PFSK-1 (cell line): ENCODE data around the gene GRM1.

Experiments
- FOXP2 ChIP-seq: optimal IDR thresholded peaks from 2 replicates; pipeline ENCODE3; 2011; ENCODE audit warnings: borderline replicate concordance, control low read depth, inconsistent platforms; ENCODE audit not compliant: insufficient read depth; ENCODE audit errors: extremely low read length, extremely low read depth
- POLR2AphosphoS5 ChIP-seq: IDR thresholded peaks from 2 replicates; pipeline ENCODE4 v1.6.1; 2012; ENCODE audit warnings: low read depth, mild to moderate bottlenecking, control low read depth, low read length, moderate library complexity
- SIN3A ChIP-seq: IDR thresholded peaks from 2 replicates; pipeline ENCODE4 v1.6.1; 2012; ENCODE audit warnings: mild to moderate bottlenecking, low read length, moderate library complexity, borderline replicate concordance; ENCODE audit not compliant: insufficient read depth
- TAF1 ChIP-seq: IDR thresholded peaks from 2 replicates; pipeline ENCODE4 v1.6.1; 2012; ENCODE audit warnings: low read length, control low read depth, borderline replicate concordance; ENCODE audit not compliant: insufficient read depth
- TF ChIP-seq, protein P1 (sequence below), 2 experiments: IDR thresholded peaks; 2 replicates each; pipeline versions ENCODE4 v1.6.1 to v1.8.0; 2011 to 2012; ENCODE audit warnings: low read depth in 2 of 2, low read length in 2 of 2, control low read depth in 1 of 2, inconsistent platforms in 1 of 2, mild to moderate bottlenecking in 1 of 2, moderate library complexity in 1 of 2; ENCODE audit not compliant: insufficient read depth in 1 of 2

The GRM1 gene

DNA sequence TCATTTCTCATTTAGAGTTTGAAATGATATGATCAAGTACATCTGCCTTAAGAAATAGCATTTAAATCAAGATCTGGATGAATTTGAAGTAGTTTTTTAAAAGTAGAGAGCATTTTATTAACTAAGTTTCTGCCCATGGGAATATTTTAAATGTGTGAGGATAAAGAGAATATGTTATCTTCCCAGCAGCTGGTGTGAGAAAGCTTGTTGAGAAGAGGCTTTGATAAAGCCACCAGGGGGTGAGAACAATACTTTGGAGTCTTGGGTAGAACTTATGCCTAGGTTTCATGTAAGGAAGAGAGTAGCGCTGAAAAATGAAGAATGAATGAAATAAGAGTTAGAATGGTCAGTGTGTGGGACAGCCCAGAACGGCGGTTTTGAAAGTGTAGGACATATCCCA, 190.2 kb downstream of the GRM1 start:
- TF ChIP-seq TAF1: no peak

DNA sequence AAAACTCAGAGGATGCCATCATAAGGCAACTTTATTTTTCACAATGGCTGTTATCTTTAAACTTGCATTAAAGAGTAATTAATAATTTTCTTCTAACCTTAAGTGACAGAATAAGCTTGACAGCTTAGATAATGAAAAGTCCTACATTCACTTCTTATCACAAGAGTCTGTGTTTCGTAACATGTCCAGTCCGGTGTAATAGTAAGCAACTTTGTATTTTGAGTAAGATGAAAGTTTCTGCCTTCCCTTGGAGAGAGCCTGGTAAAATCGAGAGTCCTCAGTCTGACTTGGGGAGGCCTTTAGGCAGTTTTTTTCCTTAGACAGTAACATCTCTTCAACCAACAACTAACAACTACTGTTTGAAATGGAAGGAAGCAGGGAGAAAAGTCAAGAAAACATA, 195.6 kb downstream of the GRM1 start:
- TF ChIP-seq, protein P1, sequence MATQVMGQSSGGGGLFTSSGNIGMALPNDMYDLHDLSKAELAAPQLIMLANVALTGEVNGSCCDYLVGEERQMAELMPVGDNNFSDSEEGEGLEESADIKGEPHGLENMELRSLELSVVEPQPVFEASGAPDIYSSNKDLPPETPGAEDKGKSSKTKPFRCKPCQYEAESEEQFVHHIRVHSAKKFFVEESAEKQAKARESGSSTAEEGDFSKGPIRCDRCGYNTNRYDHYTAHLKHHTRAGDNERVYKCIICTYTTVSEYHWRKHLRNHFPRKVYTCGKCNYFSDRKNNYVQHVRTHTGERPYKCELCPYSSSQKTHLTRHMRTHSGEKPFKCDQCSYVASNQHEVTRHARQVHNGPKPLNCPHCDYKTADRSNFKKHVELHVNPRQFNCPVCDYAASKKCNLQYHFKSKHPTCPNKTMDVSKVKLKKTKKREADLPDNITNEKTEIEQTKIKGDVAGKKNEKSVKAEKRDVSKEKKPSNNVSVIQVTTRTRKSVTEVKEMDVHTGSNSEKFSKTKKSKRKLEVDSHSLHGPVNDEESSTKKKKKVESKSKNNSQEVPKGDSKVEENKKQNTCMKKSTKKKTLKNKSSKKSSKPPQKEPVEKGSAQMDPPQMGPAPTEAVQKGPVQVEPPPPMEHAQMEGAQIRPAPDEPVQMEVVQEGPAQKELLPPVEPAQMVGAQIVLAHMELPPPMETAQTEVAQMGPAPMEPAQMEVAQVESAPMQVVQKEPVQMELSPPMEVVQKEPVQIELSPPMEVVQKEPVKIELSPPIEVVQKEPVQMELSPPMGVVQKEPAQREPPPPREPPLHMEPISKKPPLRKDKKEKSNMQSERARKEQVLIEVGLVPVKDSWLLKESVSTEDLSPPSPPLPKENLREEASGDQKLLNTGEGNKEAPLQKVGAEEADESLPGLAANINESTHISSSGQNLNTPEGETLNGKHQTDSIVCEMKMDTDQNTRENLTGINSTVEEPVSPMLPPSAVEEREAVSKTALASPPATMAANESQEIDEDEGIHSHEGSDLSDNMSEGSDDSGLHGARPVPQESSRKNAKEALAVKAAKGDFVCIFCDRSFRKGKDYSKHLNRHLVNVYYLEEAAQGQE (IDR thresholded peaks at IDR 0.05; ENCODE audit: insufficient read depth in 1 of 2, low read depth in 2 of 2, low read length in 2 of 2): no peak
- TF ChIP-seq TAF1 (no peak), FOXP2 (no peak), POLR2AphosphoS5 (no peak)

DNA sequence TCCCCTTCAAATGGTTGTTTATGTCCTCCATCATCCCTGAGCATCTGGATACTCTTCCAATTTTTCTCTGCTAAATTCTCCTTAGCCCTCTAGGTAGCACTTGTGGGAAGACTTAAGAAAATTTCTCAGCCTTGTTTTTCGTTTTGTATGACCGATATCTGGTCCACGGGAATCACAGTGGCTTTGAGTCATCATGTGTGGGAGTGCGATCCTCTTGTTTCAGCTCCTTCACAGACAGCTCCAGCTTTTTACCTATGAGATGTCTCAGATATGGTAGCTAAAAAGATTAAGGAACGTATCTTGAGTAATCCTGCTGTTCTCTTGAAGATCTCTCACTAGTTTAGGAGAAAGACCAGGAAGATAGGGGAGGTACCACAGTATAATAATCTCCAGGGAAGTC, 196.1 kb downstream of the GRM1 start:
- TF ChIP-seq POLR2AphosphoS5 (no peak), FOXP2 (no peak), TAF1 (no peak), SIN3A (no peak)
- TF ChIP-seq, protein P1 (IDR thresholded peaks at IDR 0.05; ENCODE audit: insufficient read depth in 1 of 2, low read depth in 2 of 2, low read length in 2 of 2): no peak

DNA sequence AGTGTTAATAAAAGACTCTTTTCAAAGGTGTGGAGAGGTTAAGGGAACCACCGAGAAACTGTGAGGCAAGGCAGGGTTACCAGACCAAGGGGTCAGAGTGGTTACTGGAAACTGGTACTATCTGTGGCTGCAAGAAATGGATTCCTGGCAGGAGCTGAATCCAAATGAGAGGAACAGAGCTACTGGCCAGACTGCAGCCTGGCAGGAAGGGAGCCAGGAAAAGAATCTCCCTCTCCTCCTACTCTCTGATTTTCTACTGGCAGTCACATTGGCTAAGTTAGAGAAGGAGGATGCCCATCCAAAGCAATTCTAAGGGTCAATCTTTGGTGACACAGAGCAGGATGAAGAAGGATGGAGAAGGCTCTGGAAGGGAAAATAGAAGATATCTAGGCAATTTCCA, 211.5 kb downstream of the GRM1 start:
- no peak for TF ChIP-seq POLR2AphosphoS5
- no peak for TF ChIP-seq TAF1
- TF ChIP-seq, protein P1 (IDR thresholded peaks at IDR 0.05; ENCODE audit: insufficient read depth in 1 of 2, low read depth in 2 of 2, low read length in 2 of 2): no peak
- TF ChIP-seq FOXP2: no peak
- no peak for TF ChIP-seq SIN3A

DNA sequence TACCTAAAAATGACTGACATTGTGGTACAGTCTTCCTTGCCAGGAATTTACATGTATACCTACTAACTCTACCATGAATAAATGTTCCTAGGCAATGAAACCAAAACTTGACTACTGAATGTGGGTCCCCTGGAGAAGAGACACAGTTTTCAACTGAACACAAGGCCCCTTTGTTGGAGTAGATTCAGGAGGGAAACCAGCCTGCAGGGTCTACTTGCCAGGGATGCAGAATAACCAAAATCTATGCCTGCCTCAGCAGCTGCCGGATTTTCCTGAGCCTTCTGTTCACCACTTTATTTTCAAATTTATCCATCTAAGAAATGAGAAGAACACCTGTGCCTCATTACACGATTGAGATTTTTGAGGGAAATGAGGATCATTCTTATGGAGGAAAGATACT, 211.9 kb downstream of the GRM1 start:
- no peak for TF ChIP-seq POLR2AphosphoS5
- TF ChIP-seq, protein P1 (IDR thresholded peaks at IDR 0.05; ENCODE audit: insufficient read depth in 1 of 2, low read depth in 2 of 2, low read length in 2 of 2): no peak
- TF ChIP-seq TAF1: no peak
- no peak for TF ChIP-seq FOXP2
- TF ChIP-seq SIN3A: no peak

DNA sequence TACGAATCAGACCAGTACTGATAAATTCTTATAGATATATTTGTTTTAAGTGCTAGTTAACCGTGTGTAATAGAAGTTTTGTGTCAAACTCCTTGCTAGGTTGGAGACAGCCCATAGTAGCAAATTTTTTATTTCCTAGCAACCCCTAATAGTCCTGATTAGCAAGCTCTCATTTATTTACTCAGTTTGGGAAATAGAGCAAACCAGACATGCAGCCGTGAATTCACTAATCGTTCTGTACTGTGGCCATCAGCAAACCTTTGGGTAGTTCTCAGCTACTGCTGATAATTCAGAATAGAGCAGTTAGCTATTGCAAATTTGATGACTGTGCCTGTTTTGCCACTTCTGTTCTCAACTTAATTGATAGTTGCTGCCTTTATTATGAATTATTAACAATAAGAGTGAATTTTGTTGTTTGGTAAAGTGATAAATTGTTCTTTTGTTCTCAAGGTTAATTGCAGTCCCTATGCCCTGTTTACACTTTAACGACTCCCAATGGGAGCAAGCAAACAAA, 215.8 kb downstream of the GRM1 start:
- TF ChIP-seq, protein P1 (IDR thresholded peaks at IDR 0.05; ENCODE audit: insufficient read depth in 1 of 2, low read depth in 2 of 2, low read length in 2 of 2): no peak
- TF ChIP-seq TAF1: no peak
- TF ChIP-seq POLR2AphosphoS5: no peak
- no peak for TF ChIP-seq SIN3A
- TF ChIP-seq FOXP2: no peak
